ENCODE measurements around the gene ADAM15. TPM values are rescaled to one million over a fixed set of nuclear protein-coding genes. Genes with fewer than 3 reads are reported as not detected.

Gene ADAM15
- polyA plus RNA-seq, 1 of the 3 experiments (the other 2 are of a cell fraction) = 60.1 TPM

DNA sequence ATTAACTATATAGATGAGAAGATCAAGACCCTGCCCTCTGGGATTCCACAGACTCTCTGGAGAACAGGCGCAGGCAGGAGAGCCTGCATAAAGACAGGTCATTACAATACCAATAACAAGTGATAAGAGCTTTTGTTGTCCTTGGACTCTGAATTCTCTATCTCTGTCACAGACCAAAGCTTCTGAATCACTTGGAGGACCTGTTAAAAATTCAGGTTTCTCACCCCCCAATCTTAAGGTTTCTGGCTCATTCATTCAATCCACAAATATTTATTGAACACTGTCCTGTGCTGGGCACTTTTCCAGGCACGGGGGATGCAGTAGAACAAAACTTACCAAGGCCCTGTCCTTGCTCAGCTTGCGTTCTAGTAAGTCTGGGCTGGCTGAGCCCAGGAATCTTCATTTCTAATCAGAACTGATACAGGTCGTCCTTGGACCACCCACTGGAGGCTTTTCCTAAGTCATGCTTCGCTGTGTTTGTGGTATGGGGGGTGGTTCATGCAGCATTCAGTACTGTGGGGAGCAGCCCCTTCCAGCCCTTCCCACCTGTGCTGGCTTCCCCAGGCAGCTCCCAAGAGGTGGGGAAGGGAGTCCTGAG lies 13.8 kb downstream of the ADAM15 start:
- ChIA-PET CTCF (interaction anchor here (1.0 to 29.9 kb wide), 5 partner anchors 13 to 47 kb away, joined by 3 to 573 read pairs (median 36); partner anchors contain the start of genes ADAM15, DCST1, DCST2 and EFNA3), POLR2A (interaction anchor here (1.0 to 1.1 kb wide), 3 partner anchors 14 to 96 kb away, joined by 3 to 5 read pairs (median 3); partner anchors contain the start of gene EFNA3)
- Histone ChIP-seq H2AFZ (ENCODE audit: low read depth) (no peak overlapping the region), H3K9me3 (no peaks in the 10 kb centered on the region), H3K9ac (peak overlapping the region; percentile 89; the same call in 1 of the 2 replicates), H3K36me3 (replicated peaks in 1 of 2; ENCODE audit: control insufficient read depth in 1 of 2, insufficient read depth in 2 of 2, low read length in 1 of 2) (peaks cover 0 to 12% of the 10 kb centered on the region in 2 experiments), H4K20me1 (ENCODE audit: insufficient read depth) (no peaks in the 10 kb centered on the region), H3K4me1 (ENCODE audit: control insufficient read depth in 1 of 2, insufficient read depth in 2 of 2, low read depth in 1 of 2, low read length in 1 of 2) (peaks cover 0 to 33% of the 10 kb centered on the region in 2 experiments; a peak in 2 of 4 replicates), H3K4me2 (peak overlapping the region; percentile 88), H3K4me3 (ENCODE audit: low read depth in 2 of 2, low read length in 1 of 2) (peak overlapping the region; percentile 79 to 92), H3K9me2 (no peaks in the 10 kb centered on the region), H3K27ac (ENCODE audit: low read depth in 2 of 2, low read length in 1 of 2) (no peak overlapping the region), H3K79me2 (ENCODE audit: insufficient read depth) (peaks cover 22% of the 10 kb centered on the region), H3F3A (replicated peaks; ENCODE audit: insufficient read depth) (peaks cover 9% of the 10 kb centered on the region), H3K27me3 (ENCODE audit: insufficient read depth) (no peaks in the 10 kb centered on the region)
- no peak for DNase-seq
- no peak for TF ChIP-seq RCOR1 (IDR thresholded peaks at IDR 0.05; ENCODE audit: low read length)
- no peak for TF ChIP-seq FOSL2 (IDR thresholded peaks at IDR 0.05; ENCODE audit: borderline replicate concordance, low read depth)
- TF ChIP-seq, protein P1, sequence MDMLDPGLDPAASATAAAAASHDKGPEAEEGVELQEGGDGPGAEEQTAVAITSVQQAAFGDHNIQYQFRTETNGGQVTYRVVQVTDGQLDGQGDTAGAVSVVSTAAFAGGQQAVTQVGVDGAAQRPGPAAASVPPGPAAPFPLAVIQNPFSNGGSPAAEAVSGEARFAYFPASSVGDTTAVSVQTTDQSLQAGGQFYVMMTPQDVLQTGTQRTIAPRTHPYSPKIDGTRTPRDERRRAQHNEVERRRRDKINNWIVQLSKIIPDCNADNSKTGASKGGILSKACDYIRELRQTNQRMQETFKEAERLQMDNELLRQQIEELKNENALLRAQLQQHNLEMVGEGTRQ (IDR thresholded peaks at IDR 0.05; ENCODE audit: borderline replicate concordance, low read depth, low read length) = no peak
- WGBS (ENCODE audit: low lambda C conversion rate) = 97% methylated on average over 5 of the region's 5 CpGs

DNA sequence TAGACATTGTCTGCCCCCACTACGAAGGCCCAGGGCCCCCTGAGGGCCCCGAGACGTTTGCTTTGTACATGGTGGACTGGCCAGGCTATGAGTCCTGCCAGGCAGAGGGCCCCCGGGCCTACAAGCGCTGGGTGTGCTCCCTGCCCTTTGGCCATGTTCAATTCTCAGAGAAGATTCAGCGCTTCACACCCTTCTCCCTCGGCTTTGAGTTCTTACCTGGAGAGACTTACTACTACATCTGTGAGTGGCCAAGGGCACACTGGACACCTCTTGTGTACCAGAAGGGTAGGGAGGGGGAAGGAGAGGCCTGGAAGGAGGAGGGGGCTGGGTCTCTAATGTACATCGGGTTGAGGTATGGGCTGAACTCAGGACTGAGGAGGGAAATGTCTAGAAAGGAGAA lies 15.7 kb downstream of the ADAM15 start:
- TF ChIP-seq MXI1 (IDR thresholded peaks at IDR 0.05; ENCODE audit: low read depth, low read length) (no peak), FOXJ3 (CRISPR knock-in tag; IDR thresholded peaks at IDR 0.05) (no peak), SMC3 (IDR thresholded peaks at IDR 0.05; ENCODE audit: low read depth, low read length) (no peak), JUND (IDR thresholded peaks at IDR 0.05) (no peak), YY1 (IDR thresholded peaks at IDR 0.05; ENCODE audit: low read depth) (no peak), EP300 (IDR thresholded peaks at IDR 0.05; ENCODE audit: borderline replicate concordance in 1 of 2, low read depth in 1 of 2, low read length in 1 of 2) (no peak), GATA2 (CRISPR knock-in tag; IDR thresholded peaks at IDR 0.05) (no peak), NRF1 (IDR thresholded peaks at IDR 0.05; ENCODE audit: low read depth, low read length) (no peak), TAF1 (IDR thresholded peaks at IDR 0.05; ENCODE audit: borderline replicate concordance, low read depth, low read length) (no peak), NFIC (IDR thresholded peaks at IDR 0.05; ENCODE audit: borderline replicate concordance) (no peak), SIN3A (IDR thresholded peaks at IDR 0.05; ENCODE audit: borderline replicate concordance, low read depth, low read length) (no peak)
- TF ChIP-seq, protein P1 (IDR thresholded peaks at IDR 0.05; ENCODE audit: borderline replicate concordance, low read depth, low read length) = no peak
- TF ChIP-seq, protein P2, sequence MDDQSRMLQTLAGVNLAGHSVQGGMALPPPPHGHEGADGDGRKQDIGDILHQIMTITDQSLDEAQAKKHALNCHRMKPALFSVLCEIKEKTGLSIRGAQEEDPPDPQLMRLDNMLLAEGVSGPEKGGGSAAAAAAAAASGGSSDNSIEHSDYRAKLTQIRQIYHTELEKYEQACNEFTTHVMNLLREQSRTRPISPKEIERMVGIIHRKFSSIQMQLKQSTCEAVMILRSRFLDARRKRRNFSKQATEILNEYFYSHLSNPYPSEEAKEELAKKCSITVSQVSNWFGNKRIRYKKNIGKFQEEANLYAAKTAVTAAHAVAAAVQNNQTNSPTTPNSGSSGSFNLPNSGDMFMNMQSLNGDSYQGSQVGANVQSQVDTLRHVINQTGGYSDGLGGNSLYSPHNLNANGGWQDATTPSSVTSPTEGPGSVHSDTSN (IDR thresholded peaks at IDR 0.05) = no peak
- TF ChIP-seq, protein P3, sequence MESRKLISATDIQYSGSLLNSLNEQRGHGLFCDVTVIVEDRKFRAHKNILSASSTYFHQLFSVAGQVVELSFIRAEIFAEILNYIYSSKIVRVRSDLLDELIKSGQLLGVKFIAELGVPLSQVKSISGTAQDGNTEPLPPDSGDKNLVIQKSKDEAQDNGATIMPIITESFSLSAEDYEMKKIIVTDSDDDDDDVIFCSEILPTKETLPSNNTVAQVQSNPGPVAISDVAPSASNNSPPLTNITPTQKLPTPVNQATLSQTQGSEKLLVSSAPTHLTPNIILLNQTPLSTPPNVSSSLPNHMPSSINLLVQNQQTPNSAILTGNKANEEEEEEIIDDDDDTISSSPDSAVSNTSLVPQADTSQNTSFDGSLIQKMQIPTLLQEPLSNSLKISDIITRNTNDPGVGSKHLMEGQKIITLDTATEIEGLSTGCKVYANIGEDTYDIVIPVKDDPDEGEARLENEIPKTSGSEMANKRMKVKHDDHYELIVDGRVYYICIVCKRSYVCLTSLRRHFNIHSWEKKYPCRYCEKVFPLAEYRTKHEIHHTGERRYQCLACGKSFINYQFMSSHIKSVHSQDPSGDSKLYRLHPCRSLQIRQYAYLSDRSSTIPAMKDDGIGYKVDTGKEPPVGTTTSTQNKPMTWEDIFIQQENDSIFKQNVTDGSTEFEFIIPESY (IDR thresholded peaks at IDR 0.05; ENCODE audit: borderline replicate concordance, low read depth) = no peak
- H3K4me1 ChIP-seq (ENCODE audit: control insufficient read depth in 1 of 2, insufficient read depth in 2 of 2, low read depth in 1 of 2, low read length in 1 of 2) = peaks cover 0 to 38% of the 10 kb centered on the region in 2 experiments; a peak in 2 of 4 replicates
- no peak overlapping the region for H2AFZ ChIP-seq (ENCODE audit: low read depth)
- H3K9ac ChIP-seq = no peak overlapping the region
- 89% methylated on average over 7 of the region's 8 CpGs for WGBS (ENCODE audit: low lambda C conversion rate)
- H3K4me2 ChIP-seq = no peak overlapping the region
- no peak for DNase-seq
- H3K27me3 ChIP-seq (ENCODE audit: insufficient read depth) = no peaks in the 10 kb centered on the region
- H4K20me1 ChIP-seq (ENCODE audit: insufficient read depth) = no peaks in the 10 kb centered on the region
- H3K79me2 ChIP-seq (ENCODE audit: insufficient read depth) = peaks cover 22% of the 10 kb centered on the region
- ChIA-PET CTCF (interaction anchor here (3.9 to 29.9 kb wide), 4 partner anchors 11 to 24 kb away, joined by 36 to 573 read pairs (median 80); partner anchors contain the start of genes ADAM15, DCST1, DCST2 and EFNA3), POLR2A (interaction anchor here (1.5 kb wide), 1 partner anchor 12 kb away, joined by 3 read pairs; the partner anchor contains the start of gene EFNA3)
- no peaks in the 10 kb centered on the region for H3K9me3 ChIP-seq
- H3K9me2 ChIP-seq = no peaks in the 10 kb centered on the region
- no peak overlapping the region for H3K4me3 ChIP-seq (ENCODE audit: low read depth in 2 of 2, low read length in 1 of 2)
- peaks cover 9% of the 10 kb centered on the region for H3F3A ChIP-seq (replicated peaks; ENCODE audit: insufficient read depth)
- peaks cover 0 to 12% of the 10 kb centered on the region in 2 experiments for H3K36me3 ChIP-seq (replicated peaks in 1 of 2; ENCODE audit: control insufficient read depth in 1 of 2, insufficient read depth in 2 of 2, low read length in 1 of 2)
- no peak overlapping the region for H3K27ac ChIP-seq (ENCODE audit: low read depth in 2 of 2, low read length in 1 of 2)

Data from SK-N-SH (cell line).